Stomach (tissue), 19 donors: Measurements from ENCODE around the gene POU2AF2. TPM values are rescaled to one million over a fixed set of nuclear protein-coding genes. Genes with fewer than 3 reads are reported as not detected.

Experiments
- DNase-seq, 2 donors: peaks; one replicate each; pipeline versions ENCODE4 v3.0.0 to v3.0.0-alpha.2; 2013 to 2019
- H3K27ac ChIP-seq, 5 donors: fragments of 200-600 bp in 4 of 5; sonication (generic) in 4 of 5; one replicate each; pipeline ENCODE4 v1.5.1; 2013 to 2019; ENCODE audit warnings: mild to moderate bottlenecking in 1 of 5, moderate library complexity in 1 of 5
- H3K27me3 ChIP-seq, 3 donors: fragments of 200-600 bp; sonication (generic); one replicate each; pipeline ENCODE4 v1.5.1; 2017 to 2019; ENCODE audit warnings: mixed run types in 1 of 3
- H3K36me3 ChIP-seq, 4 donors: fragments of 200-600 bp; sonication (generic); 1 replicate in 3 of 4; 2 replicates in 1 of 4; pipeline ENCODE4 v1.5.1; 2016 to 2019
- H3K4me1 ChIP-seq, 4 donors: fragments of 200-600 bp; sonication (generic); one replicate each; pipeline ENCODE4 v1.5.1; 2016 to 2019
- H3K4me3 ChIP-seq, 4 donors: fragments of 200-600 bp; sonication (generic) in 3 of 4; one replicate each; pipeline ENCODE4 v1.5.1; 2016 to 2019; ENCODE audit warnings: mild to moderate bottlenecking in 1 of 4
- H3K9me3 ChIP-seq, 4 donors: fragments of 200-600 bp; sonication (generic); one replicate each; pipeline ENCODE4 v1.5.1; 2016 to 2019
- EP300 ChIP-seq: sonication (generic); formaldehyde crosslinking; IDR thresholded peaks from one replicate; pipeline ENCODE4 v1.6.1; 2017; ENCODE audit warnings: antibody characterized with exemption
- POLR2A ChIP-seq, 4 donors: fragments of 450-650 bp; IDR thresholded peaks; one replicate each; pipeline ENCODE4 v1.6.1; 2016; ENCODE audit warnings: antibody characterized with exemption in 4 of 4, control low read depth in 2 of 4, mild to moderate bottlenecking in 1 of 4, moderate library complexity in 1 of 4
- POLR2AphosphoS5 ChIP-seq, 3 donors: sonication (generic); formaldehyde crosslinking; IDR thresholded peaks; one replicate each; pipeline ENCODE4 v1.6.1; 2016; ENCODE audit warnings: antibody characterized with exemption in 3 of 3
- WGBS, 5 donors: extraction: QIAGEN DNeasy Blood & Tissue Kit in 3 of 5; methylation state at CpG; one replicate each; pipeline versions ENCODE4 v1.1.5 to v1.1.7; 2013 to 2018; 5-methylcytosine and 5-hydroxymethylcytosine counted together
- intact Hi-C: fragments of 100-400 bp; cut with DNase I; formaldehyde crosslinking; loops from one replicate; pipeline ENCODE4 v1.15.1; 2023; ENCODE audit warnings: low total_unique reads
- long read RNA-seq, 10 donors: transcript quantifications; one replicate each; lab custom pipeline, GENCODE V29; 2026
- polyA plus RNA-seq, 3 donors: library from polyadenylated mRNA; stranded (reverse); fragments of 200-250 nt; gene quantifications; one replicate each; pipeline ENCODE4 v1.2.3, GENCODE V29; 2013
- total RNA-seq, 5 donors: library from RNA; depleted of rRNA; stranded (reverse); fragments of >200 nt; gene quantifications; one replicate each; pipeline versions ENCODE4 v1.1.0 to v1.2.3, GENCODE V29; 2014 to 2016
- TF ChIP-seq, protein P1 (sequence below), 7 experiments: fragments of 450-650 bp in 4 of 7; fragments of 200-600 bp in 3 of 7; sonication (generic) in 3 of 7; IDR thresholded peaks; one replicate each; pipeline ENCODE4 v1.5.1; 2016 to 2019; ENCODE audit warnings: antibody characterized with exemption in 7 of 7, control low read depth in 2 of 7, mild to moderate bottlenecking in 1 of 7
- donor health status: healthy with polysubstance abuse.
- donor health status: Bipolar disorder and iron deficiency.
- donor health status: healthy.

The POU2AF2 gene
- total RNA-seq = not detected
- 1 to 10 TPM; 2.4 to 3.9 (median 3.1) TPM for polyA plus RNA-seq
- long read RNA-seq, donor 1 = 0 reads
- long read RNA-seq, donor 2 = 0 reads
- long read RNA-seq, donor 3 = 0 reads
- long read RNA-seq, donor 4 = 0 reads
- long read RNA-seq, donor 5 = 0 reads
- long read RNA-seq, donor 6 = 0 reads
- long read RNA-seq, donor 7 = 0 reads
- long read RNA-seq, donor 8 = 0 reads
- long read RNA-seq, donor 9 = 0 reads
- long read RNA-seq, donor 10 = 0 reads

GRCh38 chr11:111245425-111245824, at the start of gene POU2AF2:
TSS of gene POU2AF2 (plus strand) at chr11:111245725. CDS start at chr11:111245854, 129 bp downstream.
- Histone ChIP-seq H3K36me3 (no peaks in the 10 kb centered on the region), H3K4me3 (no peak within 1 kb of the TSS), H3K27ac (no peak within 1 kb of the TSS), H3K9me3 (no peaks in the 10 kb centered on the region), H3K27me3 (peaks cover 0 to 5% (median 0%) of the 10 kb centered on the region in 3 donors), H3K4me1 (no peaks in the 10 kb centered on the region)
- intact Hi-C loops = no loop called here
- 69 to 91% (median 86%) methylated on average over 1 of the region's 1 CpG for WGBS, 5 donors
- TF ChIP-seq POLR2AphosphoS5 (IDR thresholded peaks at IDR 0.05) (no peak), POLR2A (IDR thresholded peaks at IDR 0.05) (no peak), EP300 (no peak)
- TF ChIP-seq, protein P1, sequence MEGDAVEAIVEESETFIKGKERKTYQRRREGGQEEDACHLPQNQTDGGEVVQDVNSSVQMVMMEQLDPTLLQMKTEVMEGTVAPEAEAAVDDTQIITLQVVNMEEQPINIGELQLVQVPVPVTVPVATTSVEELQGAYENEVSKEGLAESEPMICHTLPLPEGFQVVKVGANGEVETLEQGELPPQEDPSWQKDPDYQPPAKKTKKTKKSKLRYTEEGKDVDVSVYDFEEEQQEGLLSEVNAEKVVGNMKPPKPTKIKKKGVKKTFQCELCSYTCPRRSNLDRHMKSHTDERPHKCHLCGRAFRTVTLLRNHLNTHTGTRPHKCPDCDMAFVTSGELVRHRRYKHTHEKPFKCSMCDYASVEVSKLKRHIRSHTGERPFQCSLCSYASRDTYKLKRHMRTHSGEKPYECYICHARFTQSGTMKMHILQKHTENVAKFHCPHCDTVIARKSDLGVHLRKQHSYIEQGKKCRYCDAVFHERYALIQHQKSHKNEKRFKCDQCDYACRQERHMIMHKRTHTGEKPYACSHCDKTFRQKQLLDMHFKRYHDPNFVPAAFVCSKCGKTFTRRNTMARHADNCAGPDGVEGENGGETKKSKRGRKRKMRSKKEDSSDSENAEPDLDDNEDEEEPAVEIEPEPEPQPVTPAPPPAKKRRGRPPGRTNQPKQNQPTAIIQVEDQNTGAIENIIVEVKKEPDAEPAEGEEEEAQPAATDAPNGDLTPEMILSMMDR (IDR thresholded peaks at IDR 0.05) = no peak
- no peak for DNase-seq

DNA sequence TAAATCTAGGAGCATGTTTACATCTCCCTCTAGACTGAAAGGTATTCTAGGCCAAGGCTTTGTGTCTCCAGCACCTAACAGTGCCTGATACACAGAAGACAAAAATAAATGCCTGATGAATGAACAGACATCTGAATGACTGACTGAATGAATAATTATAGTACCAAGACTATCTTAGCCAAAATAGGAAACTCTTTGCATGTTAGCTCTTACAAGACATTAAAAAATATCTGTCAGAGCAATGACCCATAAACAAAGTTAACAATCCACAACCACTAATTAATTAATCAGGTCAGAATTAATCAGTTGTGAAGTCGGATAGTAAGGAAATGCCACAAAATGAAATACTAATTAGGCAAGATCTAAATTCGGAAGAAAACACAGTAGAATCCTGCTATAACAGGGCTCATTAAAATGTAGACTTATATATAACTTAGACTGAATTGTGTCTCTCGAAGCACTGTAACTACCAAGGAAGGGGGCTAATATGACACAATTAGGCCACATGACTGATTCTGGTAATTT, 45.5 kb upstream of the POU2AF2 start:
- intact Hi-C loops = no loop called here
- H3K4me3 ChIP-seq = no peak overlapping the region
- H3K9me3 ChIP-seq = no peaks in the 10 kb centered on the region
- H3K4me1 ChIP-seq = no peaks in the 10 kb centered on the region
- H3K36me3 ChIP-seq = no peaks in the 10 kb centered on the region
- no peak overlapping the region for H3K27ac ChIP-seq
- TF ChIP-seq POLR2AphosphoS5 (IDR thresholded peaks at IDR 0.05) = no peak
- TF ChIP-seq, protein P1 (IDR thresholded peaks at IDR 0.05) = no peak
- TF ChIP-seq POLR2A (IDR thresholded peaks at IDR 0.05) = no peak
- no peak for TF ChIP-seq EP300
- no peaks in the 10 kb centered on the region for H3K27me3 ChIP-seq
- no peak for DNase-seq
- 60 to 79% (median 63%) methylated on average over 3 of the region's 3 CpGs for WGBS, 5 donors

DNA sequence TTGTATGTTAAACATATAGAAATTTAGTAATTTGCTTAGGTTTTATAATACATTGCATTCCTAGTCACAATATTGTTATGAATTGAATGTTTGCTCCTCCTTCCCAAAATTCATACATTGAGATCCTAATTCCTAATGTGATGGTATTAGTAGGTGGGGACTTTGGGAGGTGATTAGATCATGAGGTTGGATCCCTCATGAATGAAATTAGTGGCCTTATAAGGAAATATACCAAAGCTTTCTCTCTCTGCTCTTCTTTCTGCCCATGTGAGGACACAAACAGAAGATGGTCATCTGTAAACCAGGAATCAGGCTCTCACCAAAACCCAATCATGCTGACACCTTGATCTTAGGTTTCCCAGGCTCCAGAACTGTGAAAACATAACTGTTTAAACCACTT, 41.3 kb upstream of the POU2AF2 start:
- TF ChIP-seq, protein P1 (IDR thresholded peaks at IDR 0.05) = no peak
- TF ChIP-seq EP300 (no peak), POLR2AphosphoS5 (IDR thresholded peaks at IDR 0.05) (no peak), POLR2A (IDR thresholded peaks at IDR 0.05) (no peak)
- Histone ChIP-seq H3K9me3 (no peaks in the 10 kb centered on the region), H3K36me3 (no peaks in the 10 kb centered on the region), H3K27ac (no peak overlapping the region), H3K4me1 (peaks cover 0 to 10% (median 3%) of the 10 kb centered on the region in 4 donors), H3K27me3 (no peaks in the 10 kb centered on the region), H3K4me3 (no peak overlapping the region)
- DNase-seq = no peak
- intact Hi-C loops = no loop called here

DNA sequence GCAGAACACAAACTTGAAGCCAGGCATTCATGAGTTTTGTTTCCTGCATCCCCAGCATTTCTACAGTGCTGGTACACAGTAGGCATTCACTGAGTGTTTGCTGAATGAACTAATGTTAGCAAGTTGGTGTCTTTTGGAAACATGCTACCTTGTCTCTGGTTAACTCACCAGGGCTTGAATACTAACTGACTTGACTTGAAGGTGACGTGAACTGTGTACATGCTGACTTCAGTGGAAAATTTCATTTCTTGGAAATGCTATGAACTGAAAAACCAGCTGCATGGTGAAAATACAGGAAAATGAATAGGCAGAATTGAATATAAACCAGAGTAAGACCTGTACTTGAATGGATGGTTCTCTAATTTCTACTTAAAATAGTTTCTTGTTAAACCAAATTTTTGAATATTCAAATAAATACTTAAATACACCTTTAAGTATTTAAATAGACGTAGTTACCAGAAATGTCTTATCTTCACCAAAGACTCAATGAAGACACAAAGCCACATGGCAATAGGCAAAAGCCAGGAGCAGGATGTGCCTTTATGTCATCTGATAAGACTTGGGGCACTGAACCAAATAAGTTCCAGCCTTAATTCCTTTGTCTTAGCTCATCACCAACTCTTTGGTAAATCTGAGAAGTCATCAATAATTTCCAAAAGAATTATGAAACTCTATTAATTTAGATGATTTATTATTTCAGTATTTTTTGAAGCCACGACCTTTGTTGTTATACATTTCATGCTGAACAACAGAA, 39.7 kb upstream of the POU2AF2 start:
- Histone ChIP-seq H3K36me3 (no peaks in the 10 kb centered on the region), H3K4me3 (no peak overlapping the region), H3K9me3 (no peaks in the 10 kb centered on the region), H3K27ac (no peak overlapping the region), H3K4me1 (peaks cover 0 to 10% (median 3%) of the 10 kb centered on the region in 4 donors), H3K27me3 (no peaks in the 10 kb centered on the region)
- 75 to 92% (median 82%) methylated on average over 3 of the region's 3 CpGs for WGBS, 5 donors
- DNase-seq = no peak
- TF ChIP-seq, protein P1 (IDR thresholded peaks at IDR 0.05) = no peak
- no peak for TF ChIP-seq POLR2AphosphoS5 (IDR thresholded peaks at IDR 0.05)
- TF ChIP-seq EP300 = no peak
- no peak for TF ChIP-seq POLR2A (IDR thresholded peaks at IDR 0.05)
- intact Hi-C loops = no loop called here
